Upper lobe of left lung (tissue), 6 donors: ENCODE measurements around the gene PDLIM5. TPM values are rescaled to one million over a fixed set of nuclear protein-coding genes. Genes with fewer than 3 reads are reported as not detected.

Experiments used
- ATAC-seq, 2 donors: fragments of 200-7000 bp; cut with Tn5 transposase; one replicate each; pipeline ENCODE4 v1.9.1; 2022; ENCODE audit warnings: mild to moderate bottlenecking in 2 of 2, moderate library complexity in 2 of 2; ENCODE audit not compliant: low FRiP score in 2 of 2
- DNase-seq, 2 donors: peaks; one replicate each; pipeline ENCODE4 v3.0.0-alpha.2; 2019 to 2020
- H3K27ac ChIP-seq, 4 donors: fragments of 200-600 bp; sonication (generic); one replicate each; pipeline ENCODE4 v1.5.1; 2016 to 2019
- H3K27me3 ChIP-seq, 4 donors: fragments of 200-600 bp; sonication (generic); one replicate each; pipeline ENCODE4 v1.5.1; 2017 to 2019
- H3K36me3 ChIP-seq, 4 donors: fragments of 200-600 bp; sonication (generic); one replicate each; pipeline ENCODE4 v1.5.1; 2016 to 2019
- H3K4me1 ChIP-seq, 4 donors: fragments of 200-600 bp; sonication (generic); one replicate each; pipeline ENCODE4 v1.5.1; 2018 to 2019
- H3K4me3 ChIP-seq, 4 donors: fragments of 200-600 bp; sonication (generic); one replicate each; pipeline ENCODE4 v1.5.1; 2017 to 2019; ENCODE audit warnings: mild to moderate bottlenecking in 2 of 4, moderate library complexity in 1 of 4
- H3K9me3 ChIP-seq, 4 donors: fragments of 200-600 bp; sonication (generic); one replicate each; pipeline ENCODE4 v1.5.1; 2018 to 2019
- EP300 ChIP-seq, 4 donors: sonication (generic); formaldehyde crosslinking; IDR thresholded peaks; one replicate each; pipeline ENCODE4 v1.5.1; 2017; ENCODE audit warnings: antibody characterized with exemption in 4 of 4, control low read depth in 2 of 4
- POLR2A ChIP-seq, 4 donors: fragments of 450-650 bp; IDR thresholded peaks; one replicate each; pipeline ENCODE4 v1.5.1; 2016 to 2017; ENCODE audit warnings: antibody characterized with exemption in 4 of 4, mild to moderate bottlenecking in 2 of 4
- POLR2AphosphoS5 ChIP-seq, 2 donors: sonication (generic); formaldehyde crosslinking; IDR thresholded peaks; one replicate each; pipeline ENCODE4 v1.5.1; 2017; ENCODE audit warnings: antibody characterized with exemption in 2 of 2
- WGBS, 2 donors: methylation state at CpG; one replicate each; pipeline ENCODE4 v1.1.5; 2017 to 2018; 5-methylcytosine and 5-hydroxymethylcytosine counted together
- total RNA-seq, 6 donors: library from RNA; depleted of rRNA in 4 of 6; stranded (reverse); fragments of >200 nt in 4 of 6; gene quantifications; one replicate each; pipeline versions ENCODE4 v1.1.0 to v1.2.1, GENCODE V29; 2016 to 2021
- TF ChIP-seq, protein P1 (sequence below), 6 experiments: fragments of 450-650 bp in 4 of 6; fragments of 200-600 bp in 2 of 6; sonication (generic) in 2 of 6; IDR thresholded peaks; one replicate each; pipeline ENCODE4 v1.5.1; 2016 to 2019; ENCODE audit warnings: antibody characterized with exemption in 6 of 6
- donor health status: DM: no; HTN: no; CAD: no; lungs with moderate emphysema.
- donor health status: DM: no; HTN: yes; CAD: no; lungs with severe emphysema.

Gene PDLIM5
- total RNA-seq, 6 donors from 2014 or later = 24.1 to 105 (median 73.0) TPM

DNA sequence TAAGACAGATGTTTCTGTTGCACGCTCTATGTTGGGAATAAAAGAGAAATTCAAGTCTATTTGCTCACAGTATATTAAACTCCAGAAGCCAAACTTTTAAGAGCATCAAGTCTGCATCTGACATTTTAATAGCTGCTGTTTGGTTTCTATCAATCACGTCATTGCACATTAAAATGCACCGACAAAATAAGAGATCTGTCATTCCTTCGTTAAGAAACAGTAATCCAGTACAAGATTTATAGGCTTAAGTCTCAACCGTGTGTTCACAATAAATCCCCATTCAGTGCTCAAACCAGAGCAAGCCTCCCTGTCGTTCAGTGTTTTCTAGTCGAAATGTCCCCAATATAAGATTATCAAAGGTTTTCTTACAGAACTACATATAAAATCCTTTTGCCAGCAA, 217.0 kb downstream of the PDLIM5 start:
- no peak overlapping the region for H3K4me3 ChIP-seq
- no peak for DNase-seq
- H3K27me3 ChIP-seq = no peaks in the 10 kb centered on the region
- no peak for ATAC-seq
- 92 to 94% methylated on average over 7 of the region's 7 CpGs for WGBS, 2 donors
- no peaks in the 10 kb centered on the region for H3K9me3 ChIP-seq
- no peaks in the 10 kb centered on the region for H3K4me1 ChIP-seq
- H3K36me3 ChIP-seq = peaks cover 0 to 24% (median 9%) of the 10 kb centered on the region in 4 donors
- no peak overlapping the region for H3K27ac ChIP-seq
- TF ChIP-seq, protein P1, sequence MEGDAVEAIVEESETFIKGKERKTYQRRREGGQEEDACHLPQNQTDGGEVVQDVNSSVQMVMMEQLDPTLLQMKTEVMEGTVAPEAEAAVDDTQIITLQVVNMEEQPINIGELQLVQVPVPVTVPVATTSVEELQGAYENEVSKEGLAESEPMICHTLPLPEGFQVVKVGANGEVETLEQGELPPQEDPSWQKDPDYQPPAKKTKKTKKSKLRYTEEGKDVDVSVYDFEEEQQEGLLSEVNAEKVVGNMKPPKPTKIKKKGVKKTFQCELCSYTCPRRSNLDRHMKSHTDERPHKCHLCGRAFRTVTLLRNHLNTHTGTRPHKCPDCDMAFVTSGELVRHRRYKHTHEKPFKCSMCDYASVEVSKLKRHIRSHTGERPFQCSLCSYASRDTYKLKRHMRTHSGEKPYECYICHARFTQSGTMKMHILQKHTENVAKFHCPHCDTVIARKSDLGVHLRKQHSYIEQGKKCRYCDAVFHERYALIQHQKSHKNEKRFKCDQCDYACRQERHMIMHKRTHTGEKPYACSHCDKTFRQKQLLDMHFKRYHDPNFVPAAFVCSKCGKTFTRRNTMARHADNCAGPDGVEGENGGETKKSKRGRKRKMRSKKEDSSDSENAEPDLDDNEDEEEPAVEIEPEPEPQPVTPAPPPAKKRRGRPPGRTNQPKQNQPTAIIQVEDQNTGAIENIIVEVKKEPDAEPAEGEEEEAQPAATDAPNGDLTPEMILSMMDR (IDR thresholded peaks at IDR 0.05) = no peak
- TF ChIP-seq EP300 (IDR thresholded peaks at IDR 0.05) (no peak), POLR2A (IDR thresholded peaks at IDR 0.05) (no peak), POLR2AphosphoS5 (IDR thresholded peaks at IDR 0.05) (no peak)

DNA sequence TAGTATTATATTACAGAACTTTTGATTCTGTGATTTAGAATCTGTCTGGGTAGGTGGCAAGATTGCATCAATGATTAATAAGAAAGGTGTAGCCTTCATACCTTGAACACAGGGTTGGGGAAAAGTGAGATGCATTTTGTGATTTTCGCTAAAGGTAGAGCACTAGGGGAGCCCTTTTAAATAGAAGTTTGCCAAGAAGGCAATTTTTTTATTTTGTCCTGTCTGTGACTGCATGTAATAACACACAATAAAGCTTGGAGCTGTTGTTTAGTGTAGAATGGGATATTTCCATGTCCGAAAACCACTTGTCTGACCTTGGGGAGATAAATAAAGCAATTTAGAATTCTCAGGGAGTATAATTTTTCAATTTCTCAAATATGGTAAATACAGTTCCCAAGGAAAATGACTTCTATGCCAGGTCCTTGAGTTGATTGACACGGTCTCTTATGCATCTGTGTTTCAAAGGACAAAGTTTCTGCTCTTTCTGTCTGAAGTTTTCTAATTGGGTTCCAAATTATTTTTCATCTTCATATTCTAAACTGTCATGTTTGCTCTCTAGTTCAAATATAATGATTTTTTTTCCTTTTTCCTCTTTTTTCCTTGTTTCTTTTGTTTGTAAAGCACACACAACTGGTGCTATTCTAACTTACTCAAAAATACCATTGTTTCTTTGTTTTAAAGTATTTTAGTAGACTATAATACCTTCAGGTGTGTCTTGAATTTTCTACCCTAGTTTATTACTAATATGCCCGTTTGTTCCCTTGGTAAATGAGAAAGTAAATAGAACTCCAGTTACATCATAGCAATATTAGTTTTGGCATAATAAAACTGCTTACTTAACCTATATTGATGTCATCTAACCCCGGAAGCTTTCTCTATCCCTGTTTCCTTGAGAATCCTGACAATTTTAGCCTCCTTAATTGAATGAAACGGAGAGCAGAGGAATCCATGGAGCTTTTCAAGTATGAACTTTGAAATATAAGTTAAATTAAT, 218.2 kb downstream of the PDLIM5 start:
- WGBS, 2 donors = 84 to 87% methylated on average over 6 of the region's 6 CpGs
- no peak for ATAC-seq
- no peaks in the 10 kb centered on the region for H3K4me1 ChIP-seq
- H3K9me3 ChIP-seq = no peaks in the 10 kb centered on the region
- DNase-seq = no peak
- H3K27me3 ChIP-seq = no peaks in the 10 kb centered on the region
- no peak overlapping the region for H3K27ac ChIP-seq
- peaks cover 0 to 14% (median 2%) of the 10 kb centered on the region in 4 donors for H3K36me3 ChIP-seq
- TF ChIP-seq EP300 (IDR thresholded peaks at IDR 0.05) (no peak), POLR2A (IDR thresholded peaks at IDR 0.05) (no peak), POLR2AphosphoS5 (IDR thresholded peaks at IDR 0.05) (no peak)
- TF ChIP-seq, protein P1 (IDR thresholded peaks at IDR 0.05) = no peak
- no peak overlapping the region for H3K4me3 ChIP-seq

DNA sequence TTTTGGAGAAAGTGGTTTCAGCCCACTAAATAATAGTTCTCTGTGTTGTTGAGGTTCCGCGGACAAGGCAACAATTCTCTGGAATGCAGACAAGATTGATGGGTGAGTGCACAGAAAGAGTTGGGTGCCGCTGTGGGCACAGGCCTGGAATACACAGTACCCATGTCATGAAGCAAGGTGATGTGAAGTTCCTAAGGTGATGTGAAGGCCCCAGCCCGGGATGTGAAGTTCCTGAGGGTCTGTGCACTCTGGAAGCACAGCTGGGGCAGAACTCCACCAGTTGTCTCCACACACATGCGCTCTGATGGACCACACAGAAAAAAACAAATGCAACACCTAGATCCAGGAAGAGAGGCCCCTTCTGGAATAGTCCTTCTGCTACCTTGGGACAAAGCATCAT, 219.4 kb downstream of the PDLIM5 start:
- Histone ChIP-seq H3K27me3 (no peaks in the 10 kb centered on the region), H3K4me3 (no peak overlapping the region), H3K27ac (no peak overlapping the region), H3K36me3 (peaks cover 0 to 7% (median 2%) of the 10 kb centered on the region in 4 donors), H3K9me3 (no peaks in the 10 kb centered on the region), H3K4me1 (no peaks in the 10 kb centered on the region)
- ATAC-seq (peak in 1 of 2 donors; percentile 30), DNase-seq (no peak)
- TF ChIP-seq POLR2A (IDR thresholded peaks at IDR 0.05) = no peak
- TF ChIP-seq, protein P1 (IDR thresholded peaks at IDR 0.05) = no peak
- no peak for TF ChIP-seq POLR2AphosphoS5 (IDR thresholded peaks at IDR 0.05)
- TF ChIP-seq EP300 (IDR thresholded peaks at IDR 0.05) = no peak
- WGBS, 2 donors = 78 to 100% methylated on average over 5 of the region's 5 CpGs

DNA sequence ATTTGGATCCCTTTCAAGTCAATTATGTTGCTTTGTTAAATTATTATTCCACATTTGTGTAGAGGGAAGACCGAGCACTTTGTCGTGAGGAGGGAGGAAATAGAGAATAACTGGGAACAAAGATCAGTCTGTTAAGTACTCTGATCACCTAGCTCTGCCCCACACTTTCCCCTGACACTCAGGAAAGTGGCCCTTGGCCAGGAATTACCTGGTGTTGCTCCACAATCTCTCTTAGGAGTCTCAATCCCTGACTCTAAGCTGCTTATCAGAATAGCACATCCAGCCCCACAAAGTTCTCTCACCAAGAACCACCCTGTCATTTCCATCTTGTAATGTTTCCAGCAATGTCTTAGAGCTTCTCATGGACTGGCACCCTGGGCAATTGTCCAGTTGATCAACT, 222.2 kb downstream of the PDLIM5 start:
- no peak for DNase-seq
- no peak for ATAC-seq
- peaks cover 0 to 5% (median 0%) of the 10 kb centered on the region in 4 donors for H3K36me3 ChIP-seq

More for the DNA sequence above, 222.2 kb downstream of the PDLIM5 start:
- Histone ChIP-seq H3K27me3 (no peaks in the 10 kb centered on the region), H3K27ac (no peak overlapping the region), H3K4me1 (no peaks in the 10 kb centered on the region), H3K4me3 (no peak overlapping the region), H3K9me3 (no peaks in the 10 kb centered on the region)
- WGBS, 2 donors = 73 to 78% methylated on average over 2 of the region's 2 CpGs
- TF ChIP-seq POLR2A (IDR thresholded peaks at IDR 0.05) (no peak), EP300 (IDR thresholded peaks at IDR 0.05) (no peak), POLR2AphosphoS5 (IDR thresholded peaks at IDR 0.05) (no peak)
- TF ChIP-seq, protein P1 (IDR thresholded peaks at IDR 0.05) = no peak
